A549 (cell line): ENCODE results near the gene GNB1. TPM values are rescaled to one million over a fixed set of nuclear protein-coding genes. Genes with fewer than 3 reads are reported as not detected.

Source experiments
- ATAC-seq, 2 experiments: fragments of 200-7000 bp in 1 of 2; fragments of >200 bp in 1 of 2; cut with Nextera tagmentation in 1 of 2; cut with Tn5 transposase in 1 of 2; 3 replicates each; pipeline versions ENCODE4 v1.8.0 to v1.9.1; 2018 to 2020; ENCODE audit warnings: mild to moderate bottlenecking in 1 of 2, moderate library complexity in 1 of 2
- CTCF ChIA-PET: fragments of 300-600 bp; sonication (Branson Sonifier 250); formaldehyde crosslinking; extraction: SDS; loops from one replicate; lab custom pipeline; 2021; ENCODE audit warnings: antibody characterized with exemption, inconsistent platforms; lab: Yijun Ruan, JAX
- POLR2A ChIA-PET: fragments of 350-600 bp; formaldehyde crosslinking; extraction: SDS; loops from one replicate; lab custom pipeline; 2021; ENCODE audit warnings: antibody characterized with exemption, inconsistent platforms; lab: Yijun Ruan, JAX
- DNase-seq, 2 experiments: peaks; one replicate each; pipeline versions ENCODE4 v3.0.0 to v3.0.0-alpha.2; 2011 to 2016; ENCODE audit warnings: low read depth in 1 of 2, low spot score in 1 of 2
- FAIRE-seq: peaks from 2 replicates; lab custom pipeline; 2011; peaks lifted over from hg19 to GRCh38; lab: Jason Lieb, UNC
- H3K27ac ChIP-seq, 2 experiments: fragments of >200 bp; sonication (Bioruptor Twin); formaldehyde crosslinking; 3 replicates each; pipeline ENCODE4 v1.5.1; 2016 to 2017
- H3K4me1 ChIP-seq: fragments of >200 bp; sonication (Bioruptor Twin); formaldehyde crosslinking; 3 replicates; pipeline ENCODE4 v1.6.1; 2016
- H3K4me2 ChIP-seq: fragments of >200 bp; sonication (Bioruptor Twin); formaldehyde crosslinking; 3 replicates; pipeline ENCODE4 v1.6.1; 2016
- H3K4me3 ChIP-seq: fragments of >200 bp; sonication (Bioruptor Twin); formaldehyde crosslinking; 3 replicates; pipeline ENCODE4 v1.5.1; 2016
- H3K9me3 ChIP-seq: fragments of >200 bp; sonication (Bioruptor Twin); formaldehyde crosslinking; 3 replicates; pipeline ENCODE4 v1.6.1; 2016
- CBX8 ChIP-seq: fragments of 200-600 bp; sonication (generic); IDR thresholded peaks from 2 replicates; pipeline ENCODE4 v1.6.1; 2016
- CHD2 ChIP-seq: fragments of 150-350 bp; IDR thresholded peaks from 2 replicates; pipeline ENCODE4 v1.6.1; 2014; ENCODE audit warnings: low read length; ENCODE audit not compliant: partially characterized antibody
- CTCF ChIP-seq: fragments of >200 bp; sonication (Bioruptor Twin); formaldehyde crosslinking; IDR thresholded peaks from 3 replicates; pipeline ENCODE4 v1.5.1; 2016
- ELK1 ChIP-seq: fragments of 150-350 bp; IDR thresholded peaks from 2 replicates; pipeline ENCODE4 v1.6.1; 2014; ENCODE audit warnings: low read depth, mild to moderate bottlenecking, low read length
- ESRRA ChIP-seq: fragments of 150-350 bp; IDR thresholded peaks from 2 replicates; pipeline ENCODE4 v1.6.1; 2014; ENCODE audit warnings: mild to moderate bottlenecking, low read length, borderline replicate concordance
- FOSB ChIP-seq: fragments of 250-450 bp; sonication (Bioruptor Pico); IDR thresholded peaks from 2 replicates; pipeline ENCODE4 v1.5.0; 2020; ENCODE audit warnings: mild to moderate bottlenecking, moderate library complexity
- FOSL2 ChIP-seq, 2 experiments: fragments of 450-650 bp in 1 of 2; fragments of >200 bp in 1 of 2; sonication (Bioruptor Twin) in 1 of 2; formaldehyde crosslinking; IDR thresholded peaks; 2 replicates each; pipeline versions ENCODE4 v1.5.0 to v1.6.1; 2016 to 2020; ENCODE audit warnings: mild to moderate bottlenecking in 1 of 2, moderate library complexity in 1 of 2
- GATA3 ChIP-seq: IDR thresholded peaks from 2 replicates; pipeline ENCODE4 v1.6.1; 2012; ENCODE audit warnings: borderline replicate concordance
- HES2 ChIP-seq: fragments of >200 bp; sonication (Bioruptor Twin); formaldehyde crosslinking; IDR thresholded peaks from 2 replicates; pipeline ENCODE4 v1.6.1; 2016
- HEYL ChIP-seq: fragments of 250-450 bp; sonication (Bioruptor Pico); IDR thresholded peaks from 2 replicates; pipeline ENCODE4 v1.8.0; 2021; ENCODE audit warnings: mild to moderate bottlenecking, moderate library complexity
- HOXA7 ChIP-seq: fragments of 250-450 bp; sonication (Bioruptor Pico); IDR thresholded peaks from 2 replicates; pipeline ENCODE4 v1.5.0; 2020; ENCODE audit warnings: mild to moderate bottlenecking, moderate library complexity
- HOXB13 ChIP-seq: fragments of 250-450 bp; sonication (Bioruptor Pico); IDR thresholded peaks from 2 replicates; pipeline ENCODE4 v1.5.0; 2020; ENCODE audit warnings: low read depth, mild to moderate bottlenecking, moderate library complexity
- HOXB5 ChIP-seq: fragments of 250-450 bp; sonication (Bioruptor Pico); IDR thresholded peaks from 2 replicates; pipeline ENCODE4 v1.5.0; 2020; ENCODE audit warnings: mild to moderate bottlenecking, moderate library complexity
- JUN ChIP-seq, 2 experiments: fragments of >200 bp; sonication (Bioruptor Twin); formaldehyde crosslinking; IDR thresholded peaks; 2 replicates in 1 of 2; 3 replicates in 1 of 2; pipeline ENCODE4 v1.6.1; 2016 to 2017
- KDM1A ChIP-seq: fragments of 200-600 bp; sonication (generic); IDR thresholded peaks from 2 replicates; pipeline ENCODE4 v1.6.1; 2016; ENCODE audit warnings: low read depth, mild to moderate bottlenecking
- PHF8 ChIP-seq: fragments of 200-600 bp; sonication (generic); IDR thresholded peaks from 2 replicates; pipeline ENCODE4 v1.6.1; 2016; ENCODE audit warnings: low read depth, mild to moderate bottlenecking, antibody characterized with exemption, moderate library complexity, borderline replicate concordance
- RARB ChIP-seq: fragments of 250-450 bp; sonication (Bioruptor Pico); IDR thresholded peaks from 2 replicates; pipeline ENCODE4 v1.8.0; 2021; ENCODE audit warnings: mild to moderate bottlenecking, moderate library complexity
- REST ChIP-seq: fragments of 200-600 bp; sonication (generic); IDR thresholded peaks from 2 replicates; pipeline ENCODE4 v1.6.1; 2016; ENCODE audit warnings: antibody characterized with exemption, mild to moderate bottlenecking, moderate library complexity
- RFX5 ChIP-seq: fragments of 450-650 bp; IDR thresholded peaks from 2 replicates; pipeline ENCODE4 v1.7.1; 2014; ENCODE audit warnings: antibody characterized with exemption, mild to moderate bottlenecking, moderate library complexity
- SREBF2 ChIP-seq: fragments of 450-650 bp; IDR thresholded peaks from 2 replicates; pipeline ENCODE4 v1.6.1; 2014; ENCODE audit warnings: mild to moderate bottlenecking, moderate library complexity
- ZFP36 ChIP-seq: fragments of 450-650 bp; IDR thresholded peaks from 2 replicates; pipeline ENCODE4 v1.6.1; 2014; ENCODE audit warnings: borderline replicate concordance; ENCODE audit not compliant: partially characterized antibody
- WGBS: methylation state at CpG from one replicate; pipeline ENCODE4 v1.1.6; 2017; ENCODE audit errors: missing lambda C conversion rate; 5-methylcytosine and 5-hydroxymethylcytosine counted together
- polyA plus RNA-seq, 4 experiments: library from polyadenylated mRNA; depleted of rRNA in 3 of 4; stranded (reverse); fragments of >200 nt; fragmentation: RNase III in 1 of 4; extraction: RNeasy Plus Mini Kit Qiagen cat#74134 plus additional on column Dnase treatment in 1 of 4; gene quantifications; 2 replicates in 3 of 4; 3 replicates in 1 of 4; pipeline ENCODE4 v1.2.3, GENCODE V29; 2011 to 2017
- TF ChIP-seq, protein P1 (sequence below): IDR thresholded peaks from 2 replicates; pipeline ENCODE4 v1.6.1; 2012
- TF ChIP-seq, protein P2 (sequence below): fragments of >200 bp; sonication (Bioruptor Twin); formaldehyde crosslinking; IDR thresholded peaks from 3 replicates; pipeline ENCODE4 v1.6.1; 2016

GNB1 gene
- polyA plus RNA-seq, 2 of the 4 experiments (the other 2 are of a cell fraction) = 159 to 270 TPM

DNA sequence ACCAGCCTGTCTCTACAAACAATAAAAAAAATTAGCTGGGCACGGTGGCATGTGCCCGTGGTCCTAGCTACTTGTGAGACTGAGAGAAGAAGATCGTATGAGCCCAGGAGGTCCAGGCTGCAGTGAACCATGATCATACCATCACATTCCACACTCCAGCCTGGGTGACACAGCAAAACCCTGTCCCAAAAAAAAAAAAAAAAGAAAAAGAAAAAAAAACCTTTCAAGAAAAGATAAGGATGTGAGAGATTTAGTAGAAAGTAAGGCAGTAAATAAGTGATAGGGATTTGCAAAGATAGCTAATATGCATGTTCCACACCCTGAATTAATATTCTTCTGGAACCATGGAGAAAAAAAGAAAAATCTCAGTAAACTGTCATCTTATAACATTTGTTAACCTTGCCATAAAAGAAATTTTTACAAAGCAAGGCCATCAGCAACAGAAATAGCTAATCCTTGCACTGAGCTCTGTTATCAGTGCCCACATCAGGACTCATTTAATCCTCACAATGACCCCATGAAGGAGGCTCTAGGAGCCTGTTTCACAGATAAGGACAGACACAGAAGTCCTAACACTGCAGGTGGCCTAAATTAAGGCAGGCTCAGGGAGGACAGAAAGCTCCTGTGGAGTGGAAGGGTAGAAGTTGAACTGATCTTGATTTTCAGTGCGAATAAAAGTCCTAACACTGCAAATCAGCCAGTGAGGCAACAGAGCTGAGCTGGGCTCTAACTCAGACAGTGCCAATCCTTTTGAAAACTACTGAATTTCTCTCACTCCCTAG is 7.6 kb downstream of the GNB1 start (continued):
- TF ChIP-seq HOXB5 (CRISPR knock-in tag) = no peak
- TF ChIP-seq HES2 = no peak
- TF ChIP-seq ESRRA = no peak
- no peak for TF ChIP-seq FOSL2 (IDR thresholded peaks at IDR 0.05)
- TF ChIP-seq FOSL2 (CRISPR knock-in tag; IDR thresholded peaks at IDR 0.05) = no peak
- TF ChIP-seq KDM1A = no peak

DNA sequence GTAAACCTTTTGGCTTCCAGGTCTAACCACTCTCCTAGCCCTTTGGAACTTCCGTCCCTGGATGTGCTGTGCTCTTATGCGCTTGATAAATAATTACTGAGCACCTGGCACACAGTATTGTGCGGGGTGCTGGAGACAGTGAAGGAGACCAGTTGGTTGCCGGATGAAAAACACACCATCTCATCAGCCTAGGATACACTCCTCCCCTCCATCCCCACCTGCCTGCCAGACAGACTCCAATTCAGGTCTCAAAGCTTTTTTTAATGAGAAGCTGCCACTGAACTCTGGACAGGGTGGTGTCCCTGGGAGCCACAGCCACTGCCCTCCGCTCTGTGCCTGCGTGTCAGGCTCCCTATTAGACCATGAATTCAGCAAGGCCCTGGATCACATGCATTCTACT is 9.2 kb downstream of the GNB1 start:
- no peak overlapping the region for H3K4me2 ChIP-seq
- WGBS = 91% methylated on average over 6 of the region's 6 CpGs
- ChIA-PET POLR2A (interaction anchor here (0.7 kb wide), 1 partner anchor 104 kb away, joined by 5 read pairs; no protein-coding TSS in a partner anchor), CTCF (interaction anchor here (0.6 to 1.0 kb wide), 2 partner anchors 27 to 30 kb away, joined by 3 read pairs; no protein-coding TSS in a partner anchor)
- no peak for TF ChIP-seq GATA3
- TF ChIP-seq, protein P1, sequence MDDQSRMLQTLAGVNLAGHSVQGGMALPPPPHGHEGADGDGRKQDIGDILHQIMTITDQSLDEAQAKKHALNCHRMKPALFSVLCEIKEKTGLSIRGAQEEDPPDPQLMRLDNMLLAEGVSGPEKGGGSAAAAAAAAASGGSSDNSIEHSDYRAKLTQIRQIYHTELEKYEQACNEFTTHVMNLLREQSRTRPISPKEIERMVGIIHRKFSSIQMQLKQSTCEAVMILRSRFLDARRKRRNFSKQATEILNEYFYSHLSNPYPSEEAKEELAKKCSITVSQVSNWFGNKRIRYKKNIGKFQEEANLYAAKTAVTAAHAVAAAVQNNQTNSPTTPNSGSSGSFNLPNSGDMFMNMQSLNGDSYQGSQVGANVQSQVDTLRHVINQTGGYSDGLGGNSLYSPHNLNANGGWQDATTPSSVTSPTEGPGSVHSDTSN = no peak
- TF ChIP-seq REST = no peak
- no peak for TF ChIP-seq ZFP36
- no peak for TF ChIP-seq RARB (CRISPR knock-in tag)
- no peak for TF ChIP-seq HOXA7
- TF ChIP-seq FOSB (CRISPR knock-in tag) = no peak
- TF ChIP-seq ESRRA = no peak
- no peak for TF ChIP-seq RFX5
- TF ChIP-seq ELK1 = no peak
- TF ChIP-seq JUN (IDR thresholded peaks at IDR 0.05) = no peak
- no peak for TF ChIP-seq CTCF
- no peak for TF ChIP-seq PHF8
- TF ChIP-seq CHD2 = no peak
- TF ChIP-seq HOXB5 (CRISPR knock-in tag) = no peak
- no peak for TF ChIP-seq SREBF2
- TF ChIP-seq, protein P2, sequence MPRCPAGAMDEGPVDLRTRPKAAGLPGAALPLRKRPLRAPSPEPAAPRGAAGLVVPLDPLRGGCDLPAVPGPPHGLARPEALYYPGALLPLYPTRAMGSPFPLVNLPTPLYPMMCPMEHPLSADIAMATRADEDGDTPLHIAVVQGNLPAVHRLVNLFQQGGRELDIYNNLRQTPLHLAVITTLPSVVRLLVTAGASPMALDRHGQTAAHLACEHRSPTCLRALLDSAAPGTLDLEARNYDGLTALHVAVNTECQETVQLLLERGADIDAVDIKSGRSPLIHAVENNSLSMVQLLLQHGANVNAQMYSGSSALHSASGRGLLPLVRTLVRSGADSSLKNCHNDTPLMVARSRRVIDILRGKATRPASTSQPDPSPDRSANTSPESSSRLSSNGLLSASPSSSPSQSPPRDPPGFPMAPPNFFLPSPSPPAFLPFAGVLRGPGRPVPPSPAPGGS = no peak
- no peak for TF ChIP-seq HEYL (CRISPR knock-in tag)
- no peak for TF ChIP-seq HOXB13
- no peak for TF ChIP-seq CBX8
- H3K4me1 ChIP-seq = peaks cover 23% of the 10 kb centered on the region; the same call in 2 of the 3 replicates
- no peak overlapping the region for H3K27ac ChIP-seq
- ATAC-seq (peak in 1 of 2 experiments; percentile 8; a peak in 1 of 6 replicates), DNase-seq (no peak), FAIRE-seq (no peak)
- no peaks in the 10 kb centered on the region for H3K9me3 ChIP-seq
- no peak overlapping the region for H3K4me3 ChIP-seq
